Stimulated activated CD8-positive, alpha-beta memory T cell treated with anti-CD3 and anti-CD28 coated beads, Interleukin-7, amount 100 ng/mL, for 24 hours (primary cell): ENCODE data around the gene FGGY.
"Not testable (repeated sequence)": the region's sequence is repeated elsewhere in the genome, so short reads cannot be mapped to it uniquely, and the experiment has no call there.

ENCODE experiments used
- DNase-seq: peaks from one replicate; pipeline ENCODE4 v3.0.0-alpha.2; 2020; ENCODE audit warnings: low read depth

FGGY gene

GRCh38 chr1:59485949-59486348 is 189.1 kb downstream of the FGGY start:
- DNase-seq = no peak

- DNase-seq = no peak
These were observed 189.7 kb downstream of the FGGY start for GRCh38 chr1:59486615-59487014.

- DNase-seq = no peak
These were observed 190.6 kb downstream of the FGGY start for GRCh38 chr1:59487335-59488031.

GRCh38 chr1:59492500-59492899 is 195.6 kb downstream of the FGGY start:
- no peak for DNase-seq

- no peak for DNase-seq
These were observed 197.4 kb downstream of the FGGY start for GRCh38 chr1:59494145-59494833.

- DNase-seq = not testable (repeated sequence)
These were observed 199.3 kb downstream of the FGGY start for GRCh38 chr1:59496156-59496555.

GRCh38 chr1:59497616-59498015 is 200.7 kb downstream of the FGGY start:
- DNase-seq = no peak

- no peak for DNase-seq
These were observed 201.7 kb downstream of the FGGY start for GRCh38 chr1:59498640-59499039.

- no peak for DNase-seq
These were observed 202.5 kb downstream of the FGGY start for GRCh38 chr1:59499273-59499942.

- DNase-seq = no peak
These were observed 203.2 kb downstream of the FGGY start for GRCh38 chr1:59499943-59500569.

- DNase-seq = no peak
These were observed 204.3 kb downstream of the FGGY start for GRCh38 chr1:59500950-59501742.

GRCh38 chr1:59502009-59502691 is 205.3 kb downstream of the FGGY start:
- no peak for DNase-seq

- no peak for DNase-seq
These were observed 207.4 kb downstream of the FGGY start for GRCh38 chr1:59504276-59504675.

GRCh38 chr1:59505596-59506028 is 208.7 kb downstream of the FGGY start:
- DNase-seq = no peak

- no peak for DNase-seq
These were observed 210.1 kb downstream of the FGGY start for GRCh38 chr1:59506952-59507351.

- no peak for DNase-seq
These were observed 212.5 kb downstream of the FGGY start for GRCh38 chr1:59509341-59509875.

- no peak for DNase-seq
These were observed 213.4 kb downstream of the FGGY start for GRCh38 chr1:59510249-59510648.

- no peak for DNase-seq
These were observed 214.9 kb downstream of the FGGY start for GRCh38 chr1:59511476-59512465.

GRCh38 chr1:59512702-59513101 is 215.8 kb downstream of the FGGY start:
- DNase-seq = no peak
